ENCODE data around the gene PCDH9.

The PCDH9 gene

DNA sequence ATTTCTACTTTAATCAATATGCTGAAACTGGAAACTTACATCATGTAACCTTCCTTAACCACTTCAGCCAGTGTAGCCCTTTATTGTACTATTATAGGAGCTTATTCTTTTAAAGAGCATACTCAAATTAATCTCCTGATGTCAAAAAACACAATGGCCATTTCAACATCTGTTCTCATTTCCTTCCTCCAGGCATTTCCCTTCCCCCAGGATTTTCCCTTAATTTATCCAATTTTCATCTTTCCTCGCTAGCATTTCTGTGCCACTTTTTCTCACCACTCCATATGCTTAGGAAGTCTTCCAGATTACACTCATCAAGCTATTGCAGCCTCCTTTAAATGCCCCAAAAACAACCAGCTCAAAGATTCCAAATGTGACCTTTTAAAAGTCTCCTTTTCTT is 265.0 kb downstream of the PCDH9 start:
- no peak for DNase-seq

DNA sequence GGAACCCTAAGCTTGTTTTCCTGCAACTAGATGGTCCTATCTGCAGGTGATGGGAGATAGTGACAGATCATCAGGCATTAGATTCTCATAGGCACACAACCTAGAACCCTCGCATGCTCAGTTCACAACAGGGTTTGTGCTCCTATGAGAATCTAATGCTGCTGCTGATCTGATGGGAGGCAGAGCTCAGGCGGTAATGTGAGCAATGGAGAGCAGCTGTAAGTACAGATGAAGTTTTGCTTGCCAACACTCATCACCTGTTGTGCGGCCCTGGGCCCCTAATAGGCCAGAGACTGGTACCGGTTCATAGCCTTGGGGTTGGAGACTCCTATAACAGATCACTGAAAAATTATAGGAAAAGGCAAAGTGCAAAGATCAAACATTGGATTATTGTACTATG is 267.2 kb downstream of the PCDH9 start:
- no peak for DNase-seq

DNA sequence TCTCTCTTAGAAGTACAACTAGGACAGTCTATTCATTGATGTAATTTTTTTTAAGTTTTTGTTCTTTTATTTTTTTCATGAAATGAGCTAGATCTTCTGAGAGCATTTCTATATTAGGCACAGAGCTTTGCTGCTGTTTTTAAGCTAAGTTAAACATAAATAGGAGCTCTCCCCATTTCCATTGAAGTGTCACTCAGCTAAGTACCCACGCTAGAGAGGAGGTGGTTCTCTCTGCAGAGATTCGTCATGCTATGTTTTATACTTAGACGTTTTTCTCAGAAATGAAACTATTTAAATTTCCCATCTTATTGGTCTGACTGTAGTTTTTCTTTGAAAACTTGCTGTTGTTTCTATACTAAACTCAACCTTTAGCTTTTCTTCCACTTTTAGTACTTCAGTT is 271.5 kb downstream of the PCDH9 start:
- DNase-seq: no peak

DNA sequence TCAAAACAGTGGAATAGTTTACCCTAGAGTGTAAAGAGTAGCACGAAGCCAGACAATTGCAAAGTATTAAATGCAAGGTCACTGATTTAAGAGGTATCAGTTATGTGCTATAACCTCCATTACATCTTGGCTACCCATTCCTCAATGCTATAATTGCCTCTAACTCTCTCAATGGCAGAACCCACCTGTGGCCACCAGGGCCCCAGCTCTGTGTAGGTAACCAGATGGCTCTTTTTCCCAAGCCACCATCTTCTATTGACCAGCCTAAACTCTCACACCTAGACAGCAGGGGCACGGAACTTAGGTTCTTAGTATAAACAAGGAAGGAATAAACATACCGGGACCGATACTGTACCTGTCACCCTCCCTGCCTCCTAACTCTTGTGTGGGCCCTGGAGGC is 277.6 kb downstream of the PCDH9 start:
- DNase-seq: no peak

GRCh38 chr13:66951426-66951825 is 278.7 kb downstream of the PCDH9 start:
- peak; percentile 34 for DNase-seq

- DNase-seq: peak; percentile 82
These were observed 279.5 kb downstream of the PCDH9 start for GRCh38 chr13:66950666-66951065.

DNA sequence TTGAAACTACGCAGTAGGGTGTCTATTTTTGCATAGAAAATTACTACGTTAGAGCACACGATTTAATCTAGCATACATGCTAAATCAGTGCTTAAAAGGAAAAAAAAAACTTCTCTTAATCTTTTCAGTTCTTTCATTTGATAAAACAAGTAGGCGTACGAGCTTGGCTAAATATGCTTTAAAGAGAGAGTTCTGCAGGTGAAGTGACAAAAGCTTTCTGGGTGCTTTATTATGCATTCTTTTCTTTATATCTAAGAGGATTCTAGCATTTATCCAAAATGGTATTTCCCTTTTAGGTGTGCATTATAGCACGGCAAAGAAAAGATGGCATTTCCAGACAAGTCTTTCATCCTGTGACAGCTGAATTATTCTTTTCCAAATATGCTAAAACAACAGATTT is 281.2 kb downstream of the PCDH9 start:
- no peak for DNase-seq

DNA sequence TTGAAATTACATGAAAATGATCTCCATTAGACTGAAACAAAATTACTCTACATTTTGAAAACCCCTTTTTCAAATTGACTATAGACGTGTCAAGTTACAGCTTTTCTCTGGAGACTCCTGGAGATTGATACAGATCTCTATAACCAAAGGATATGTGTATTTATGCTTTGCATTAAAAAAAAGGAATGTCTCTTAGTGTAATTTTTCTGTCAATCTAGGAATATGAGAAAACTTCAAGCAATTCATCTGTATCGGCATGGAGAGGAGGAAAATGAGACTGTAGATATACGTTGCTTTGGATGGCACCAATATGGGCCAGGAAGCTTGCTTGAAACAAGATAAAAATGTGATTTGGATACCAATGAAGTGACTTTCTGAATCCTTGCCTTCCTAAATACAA is 286.6 kb downstream of the PCDH9 start:
- DNase-seq: no peak

- no peak for DNase-seq
These were observed 290.0 kb downstream of the PCDH9 start for GRCh38 chr13:66940113-66940512.

GRCh38 chr13:66937423-66937822 is 292.7 kb downstream of the PCDH9 start:
- DNase-seq: no peak

DNA sequence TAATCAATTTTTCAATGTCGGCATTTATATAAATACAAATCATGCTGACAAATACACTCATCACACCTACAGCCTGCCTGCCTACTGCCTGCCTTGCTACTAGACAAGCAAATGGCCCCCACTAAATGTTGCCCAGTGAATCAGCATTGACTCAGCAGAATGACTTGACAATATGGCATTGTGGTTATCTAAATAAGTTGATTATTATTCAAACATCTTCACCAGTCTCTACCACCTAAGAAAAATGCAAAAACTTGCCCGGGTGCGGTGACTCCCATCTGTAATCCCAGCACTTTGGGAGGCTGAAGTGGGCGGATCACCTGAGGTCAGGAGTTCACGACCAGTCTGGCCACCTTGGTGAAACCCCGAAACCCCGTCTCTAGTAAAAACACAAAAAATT is 296.1 kb downstream of the PCDH9 start:
- no peak for DNase-seq

DNA sequence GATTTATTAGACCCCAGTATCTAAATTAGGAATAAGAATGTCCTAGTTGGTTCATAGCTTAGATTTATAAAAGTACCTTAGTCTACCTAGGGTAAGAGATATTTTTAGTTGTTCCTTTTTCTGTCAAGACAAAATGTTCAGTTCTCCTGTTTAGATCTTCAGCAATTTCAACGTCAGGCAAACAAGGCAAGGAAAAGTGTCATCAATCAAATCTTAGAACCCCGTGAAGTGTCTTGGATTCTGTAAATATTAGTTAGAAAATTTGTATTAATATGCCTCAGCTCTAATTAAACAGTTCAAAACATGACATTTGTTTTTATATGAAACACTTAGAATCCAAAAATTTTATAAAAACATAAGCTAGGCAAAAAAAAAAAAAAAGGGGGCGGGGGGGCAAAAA is 296.6 kb downstream of the PCDH9 start:
- DNase-seq: no peak

DNA sequence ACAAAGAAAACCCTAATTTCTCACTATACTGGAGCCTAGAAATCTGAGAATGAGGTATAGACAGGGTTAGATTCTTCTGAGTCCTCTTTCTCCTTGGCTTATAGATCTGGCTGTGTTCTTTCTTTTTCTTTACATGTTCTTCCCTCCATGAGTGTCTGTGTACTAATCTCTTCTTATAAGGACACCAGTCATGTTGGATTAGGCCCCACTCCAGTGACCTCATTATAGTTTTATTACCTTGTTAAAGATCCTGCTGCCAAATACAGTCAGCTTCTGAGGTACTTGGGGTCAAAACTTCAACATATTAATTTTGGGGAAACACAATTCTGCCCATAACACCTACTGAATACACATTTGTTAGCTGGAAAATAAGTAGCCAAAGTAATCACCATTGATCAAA is 302.6 kb downstream of the PCDH9 start:
- DNase-seq: no peak

DNA sequence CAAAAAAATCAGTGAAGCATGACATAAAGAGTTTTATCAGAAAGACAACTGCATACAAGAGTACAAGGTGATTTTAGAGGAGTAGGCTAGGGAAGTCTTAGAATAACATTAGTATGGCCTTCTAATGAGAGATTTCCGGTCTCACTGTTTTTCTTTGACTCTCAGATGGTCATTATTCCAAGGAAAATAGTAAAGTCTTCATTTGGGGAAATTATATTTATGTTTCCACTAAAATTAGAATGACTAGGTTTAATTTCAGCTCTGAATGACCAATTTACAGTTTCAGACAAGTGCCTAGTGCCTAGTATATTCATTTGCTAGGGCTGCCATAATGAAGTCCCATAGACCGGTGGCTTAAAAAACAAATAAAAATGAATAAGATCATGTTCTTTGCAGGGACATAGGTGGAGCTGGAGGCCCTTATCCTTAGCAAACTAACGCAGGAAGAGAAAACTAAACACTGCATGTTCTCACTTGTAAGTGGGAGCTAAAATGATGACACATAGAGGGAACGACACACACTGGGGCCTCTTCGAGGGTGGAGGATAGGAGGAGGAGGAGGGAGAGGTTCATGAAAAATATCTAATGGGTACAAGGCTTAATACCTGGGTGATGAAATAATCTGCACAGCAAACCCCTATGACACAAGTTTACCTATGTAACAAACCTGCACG is 303.1 kb downstream of the PCDH9 start:
- no peak for DNase-seq

DNA sequence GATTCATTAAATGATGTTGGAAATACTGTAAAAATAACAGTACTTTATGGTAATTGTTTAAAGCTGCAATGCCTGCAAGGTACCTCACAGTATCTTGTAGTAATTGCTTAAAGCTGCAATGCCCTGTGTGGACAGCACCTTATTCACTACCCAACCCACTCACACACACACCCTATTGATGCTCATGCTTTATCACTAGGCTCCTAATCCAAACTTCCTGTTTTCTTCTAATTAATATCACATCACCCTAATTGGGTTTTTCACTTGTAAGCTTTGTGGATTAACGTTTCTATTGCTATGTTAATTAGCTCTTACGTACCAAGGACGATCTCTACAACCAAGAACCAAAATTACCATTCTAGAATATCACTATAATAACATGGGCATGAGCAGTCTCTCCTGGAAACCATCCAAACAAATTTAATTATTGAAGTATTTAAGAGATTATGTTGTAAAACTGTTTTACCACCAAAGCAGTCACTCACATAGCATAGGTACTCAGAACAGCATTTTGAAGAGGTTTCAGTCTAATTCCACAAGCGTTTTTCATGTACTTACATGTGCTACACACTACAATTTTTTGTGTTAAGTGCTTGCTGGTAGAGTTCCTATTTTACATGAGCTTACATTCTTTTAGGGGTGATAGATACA is 303.8 kb downstream of the PCDH9 start:
- DNase-seq: no peak

GRCh38 chr13:66922444-66922843 is 307.7 kb downstream of the PCDH9 start:
- DNase-seq: peak; percentile 60

GRCh38 chr13:66921437-66921836 is 308.7 kb downstream of the PCDH9 start:
- DNase-seq: no peak

- no peak for DNase-seq
These were observed 314.4 kb downstream of the PCDH9 start for GRCh38 chr13:66915596-66916185.

DNA sequence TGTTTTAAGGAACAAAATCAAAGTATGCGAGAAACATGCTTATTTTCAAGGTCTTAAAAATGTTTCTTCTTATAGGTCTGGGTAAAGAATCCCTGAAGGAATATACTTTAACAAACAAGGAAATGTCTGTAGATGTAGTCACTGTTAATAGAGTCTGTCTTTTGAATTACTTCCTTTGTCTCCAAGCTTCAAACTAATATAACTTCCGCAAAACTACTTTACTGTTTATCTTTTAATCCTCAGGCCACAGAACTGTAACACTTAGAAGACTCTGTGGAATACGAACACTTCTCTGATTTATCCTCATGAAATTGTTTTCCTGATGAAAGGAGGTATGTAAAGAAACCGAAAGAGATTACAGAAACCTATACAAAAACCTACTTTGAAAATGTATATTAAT is 316.0 kb downstream of the PCDH9 start:
- DNase-seq: no peak

DNA sequence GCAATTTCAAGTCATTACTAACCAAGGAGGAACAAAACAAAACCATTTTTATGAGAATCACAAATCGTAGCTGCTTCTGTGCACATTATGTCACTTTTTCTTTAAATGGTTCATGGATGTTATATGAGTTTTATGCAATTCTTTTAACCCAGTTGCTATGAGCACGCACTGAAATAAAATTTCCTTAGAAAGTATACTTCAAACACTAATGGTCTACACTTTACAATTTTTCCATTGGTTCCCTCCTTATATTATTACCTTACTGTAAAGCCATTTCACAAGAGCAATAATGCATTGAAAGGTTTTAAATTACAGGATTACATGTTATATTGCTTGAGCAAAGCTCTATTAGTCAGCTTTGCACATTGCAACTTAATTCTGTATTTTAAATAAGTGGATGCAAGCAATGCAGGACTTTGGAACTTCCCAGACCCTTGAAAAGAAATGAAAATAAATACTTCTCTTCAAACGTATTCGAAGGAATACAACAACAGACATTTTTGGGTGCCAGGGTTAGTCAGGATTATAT is 318.7 kb downstream of the PCDH9 start:
- no peak for DNase-seq

GRCh38 chr13:66899955-66900354 is 330.2 kb downstream of the PCDH9 start:
- DNase-seq: no peak

DNA sequence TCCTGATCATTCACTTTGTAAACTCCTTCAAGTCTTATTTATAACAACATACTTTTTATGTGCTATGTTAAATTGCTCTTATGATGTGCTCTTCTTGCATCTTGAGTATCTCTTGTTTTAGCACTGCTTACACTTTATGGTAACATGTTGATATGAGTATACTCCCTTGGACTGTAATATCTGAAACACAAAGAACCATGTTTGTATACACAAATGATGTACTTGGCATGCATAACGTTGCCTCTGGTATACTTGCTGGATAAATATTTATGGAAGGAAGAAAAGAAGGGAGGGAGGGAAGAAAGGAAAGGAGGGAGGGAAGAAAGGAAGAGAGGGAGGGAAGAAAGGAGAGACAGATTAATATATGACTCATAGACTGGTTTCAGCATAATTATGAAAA is 333.2 kb downstream of the PCDH9 start:
- DNase-seq: no peak

DNA sequence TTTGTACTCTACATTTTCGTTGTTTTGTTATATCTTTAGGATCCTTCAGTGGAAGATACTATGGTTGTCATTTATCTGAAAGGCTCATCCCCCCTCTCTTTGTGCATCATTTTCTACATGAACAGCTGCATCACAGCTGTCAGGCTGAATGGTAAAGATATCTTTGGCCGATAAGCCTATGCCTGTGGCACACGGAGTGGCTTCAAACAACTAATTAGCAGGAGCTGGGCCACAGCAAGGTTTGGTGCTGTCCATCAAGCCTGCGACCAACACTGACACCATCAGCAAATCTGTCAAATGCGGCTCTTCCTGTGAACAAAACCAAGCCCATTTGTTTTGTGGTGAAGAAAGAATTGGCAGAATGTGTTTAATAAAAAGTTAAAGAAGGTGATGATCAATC is 334.4 kb downstream of the PCDH9 start:
- DNase-seq: no peak

DNA sequence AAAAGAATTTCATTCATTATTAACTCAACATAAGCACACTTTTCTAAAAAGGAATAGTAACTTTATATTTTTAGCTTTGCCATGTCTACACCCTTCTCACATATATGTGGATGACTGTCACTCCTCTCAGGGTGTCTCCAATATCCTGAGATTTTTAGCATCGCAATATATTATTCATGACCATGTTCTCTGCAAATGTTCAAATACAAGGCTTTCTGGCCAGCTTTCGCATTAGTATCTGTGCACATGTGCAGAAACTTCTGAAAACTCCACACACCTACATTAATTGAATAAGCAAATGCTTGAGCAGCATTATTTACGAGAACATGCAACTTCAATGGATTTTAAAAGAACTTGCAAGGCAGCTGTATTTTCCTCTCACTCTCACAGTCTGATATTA is 334.8 kb downstream of the PCDH9 start:
- no peak for DNase-seq
